T1000 (cell line): ENCODE results near the gene BTBD16.

Experiments
- DNase-seq: peaks from one replicate; lab custom pipeline; 2025; ENCODE audit warnings: mixed read lengths; lab: John Stamatoyannopoulos, UW

The BTBD16 gene

GRCh38 chr10:122343135-122343800 lies 72.2 kb downstream of the BTBD16 start:
- DNase-seq = no peak

- no peak for DNase-seq
These were observed 72.8 kb downstream of the BTBD16 start for GRCh38 chr10:122343936-122344335.

- DNase-seq = no peak
These were observed 73.7 kb downstream of the BTBD16 start for GRCh38 chr10:122344741-122345258.

GRCh38 chr10:122346326-122346950 lies 75.3 kb downstream of the BTBD16 start:
- DNase-seq = no peak

GRCh38 chr10:122347170-122347841 lies 76.2 kb downstream of the BTBD16 start:
- DNase-seq = no peak

GRCh38 chr10:122348512-122348911 lies 77.4 kb downstream of the BTBD16 start:
- DNase-seq = no peak

GRCh38 chr10:122348935-122349361 lies 77.9 kb downstream of the BTBD16 start:
- DNase-seq = no peak

GRCh38 chr10:122349758-122350369 lies 78.8 kb downstream of the BTBD16 start:
- no peak for DNase-seq

- DNase-seq = no peak
These were observed 79.8 kb downstream of the BTBD16 start for GRCh38 chr10:122350893-122351292.

- no peak for DNase-seq
These were observed 81.9 kb downstream of the BTBD16 start for GRCh38 chr10:122352817-122353525.

GRCh38 chr10:122354383-122354782 lies 83.3 kb downstream of the BTBD16 start:
- no peak for DNase-seq

GRCh38 chr10:122357685-122358084 lies 86.6 kb downstream of the BTBD16 start:
- DNase-seq = no peak

GRCh38 chr10:122359621-122360020 lies 88.5 kb downstream of the BTBD16 start:
- DNase-seq = no peak

- no peak for DNase-seq
These were observed 90.0 kb downstream of the BTBD16 start for GRCh38 chr10:122361046-122361445.

GRCh38 chr10:122362031-122362592 lies 91.0 kb downstream of the BTBD16 start:
- DNase-seq = no peak

- DNase-seq = no peak
These were observed 91.5 kb downstream of the BTBD16 start for GRCh38 chr10:122362621-122363020.

- no peak for DNase-seq
These were observed 92.2 kb downstream of the BTBD16 start for GRCh38 chr10:122363311-122363710.

GRCh38 chr10:122363722-122364463 lies 92.8 kb downstream of the BTBD16 start:
- DNase-seq = no peak

GRCh38 chr10:122368502-122369254 lies 97.6 kb downstream of the BTBD16 start:
- DNase-seq = no peak

- DNase-seq = no peak
These were observed 102.0 kb downstream of the BTBD16 start for GRCh38 chr10:122373108-122373507.
